RPMI7951 (cell line): Measurements from ENCODE around the gene NADK2. TPM values are rescaled to one million over a fixed set of nuclear protein-coding genes. Genes with fewer than 3 reads are reported as not detected.

Experiments used
- DNase-seq: peaks from one replicate; pipeline ENCODE4 v3.0.0-alpha.2; 2012; ENCODE audit warnings: low read depth
- total RNA-seq: library from RNA; depleted of rRNA; stranded (reverse); fragments of >200 nt; shearing (Covaris generic); gene quantifications from 2 replicates; pipeline ENCODE4 v1.2.3, GENCODE V29; 2014; rRNA removed

NADK2 gene
- total RNA-seq, 1 experiment from 2014 or later, result 34.2 TPM

GRCh38 chr5:36162810-36163486, 78.8 kb downstream of the NADK2 start:
- DNase-seq, result no peak

DNA sequence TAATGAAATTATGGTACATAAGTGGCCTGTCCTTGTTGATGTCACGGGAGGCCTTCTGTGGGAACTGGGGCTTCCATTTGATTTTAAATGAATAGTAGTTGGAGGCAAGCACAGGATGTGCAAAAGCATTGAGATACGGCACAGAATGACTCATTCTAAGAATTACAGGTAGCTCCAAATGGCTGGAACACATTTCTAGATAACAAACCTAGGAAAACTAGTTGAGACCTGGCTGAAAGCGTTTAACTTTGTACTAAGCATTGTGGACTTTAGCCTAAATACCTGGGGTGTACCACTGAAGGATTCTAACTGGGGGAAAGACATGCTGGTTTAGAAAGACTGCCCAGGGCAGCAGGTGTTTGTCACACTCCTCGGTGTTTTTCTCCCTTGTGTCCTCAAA, 80.4 kb downstream of the NADK2 start:
- DNase-seq, result no peak

DNA sequence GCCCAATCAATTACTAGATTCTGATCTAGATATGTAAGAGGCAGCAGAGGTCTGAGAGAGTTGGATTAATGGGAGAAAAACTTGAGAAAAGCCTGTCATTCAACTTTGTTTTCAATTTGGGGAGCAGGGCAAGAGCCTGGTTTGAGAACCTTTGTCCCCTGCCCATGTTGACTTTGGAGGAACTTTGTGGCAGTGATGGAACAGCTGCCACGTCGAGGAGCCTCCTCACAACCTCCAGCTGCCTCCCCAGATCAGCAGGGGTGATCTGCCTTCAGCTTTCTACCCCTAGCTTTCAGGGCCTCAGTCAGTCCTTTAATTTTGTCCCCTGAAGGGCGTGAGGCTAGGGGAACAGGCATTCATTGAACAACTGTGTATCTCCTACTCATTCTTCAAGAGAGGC, 81.1 kb downstream of the NADK2 start:
- no peak for DNase-seq

DNA sequence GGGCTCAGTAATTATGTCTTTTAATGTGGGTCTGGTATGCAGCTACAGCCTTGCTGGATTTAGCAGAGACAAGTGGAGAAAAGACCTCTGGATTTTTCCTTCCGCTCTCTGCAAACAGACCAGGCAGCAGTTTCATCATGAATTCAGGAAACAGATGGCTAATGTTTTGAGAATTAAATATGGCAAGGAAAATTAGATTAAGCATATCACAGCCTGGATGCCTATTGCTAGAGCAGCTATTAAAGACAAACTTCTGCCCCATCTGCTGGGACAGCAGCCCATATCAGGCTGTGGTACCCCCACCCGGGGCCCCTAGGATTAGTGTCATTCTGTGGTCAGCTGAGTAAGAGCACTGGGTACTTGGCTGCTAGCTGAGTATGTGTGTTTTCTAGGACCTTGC, 83.6 kb downstream of the NADK2 start:
- peak; percentile 13 for DNase-seq

- peak; percentile 40 for DNase-seq
Observed at GRCh38 chr5:36156619-36157018, 85.1 kb downstream of the NADK2 start.

- no peak for DNase-seq
Observed at GRCh38 chr5:36156121-36156601, 85.6 kb downstream of the NADK2 start.

- DNase-seq, result no peak
Observed at GRCh38 chr5:36155291-36155690, 86.4 kb downstream of the NADK2 start.

DNA sequence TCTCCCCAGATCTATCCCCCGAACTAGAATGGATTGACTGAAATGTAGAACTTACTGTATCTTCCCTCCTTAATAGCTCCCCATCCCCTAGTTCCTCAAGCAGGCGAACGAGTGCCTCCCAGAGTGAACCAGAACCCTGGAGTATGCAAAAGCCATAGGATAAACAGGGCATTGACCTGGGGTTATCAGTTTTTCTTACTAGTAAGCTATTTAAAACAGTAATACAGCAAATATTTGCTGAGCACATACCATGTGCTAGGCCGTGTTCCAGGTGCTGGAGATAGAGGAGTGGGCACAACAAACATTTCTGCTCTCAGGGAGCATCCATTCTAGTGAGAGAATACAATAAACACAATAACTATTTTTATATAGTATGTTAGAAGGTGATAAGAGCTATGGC, 88.0 kb downstream of the NADK2 start:
- no peak for DNase-seq

DNA sequence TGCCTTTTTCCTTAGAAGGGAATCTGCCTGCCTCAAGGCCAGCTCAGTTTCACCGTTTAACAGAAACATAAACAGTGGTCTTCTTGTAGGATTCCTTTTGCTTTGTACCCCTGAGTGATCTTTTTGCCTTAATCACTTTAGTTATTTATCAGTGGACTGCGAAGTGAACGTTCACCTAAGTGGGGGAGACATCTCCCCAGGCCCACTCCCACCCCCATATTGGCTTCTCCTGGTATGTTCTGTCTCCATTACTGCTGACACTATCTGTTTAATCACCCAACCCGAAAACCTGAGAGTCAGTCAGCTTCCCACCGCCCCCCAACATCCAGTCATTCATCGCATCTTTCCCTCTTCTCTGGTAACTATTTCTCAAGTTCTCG, 88.4 kb downstream of the NADK2 start:
- no peak for DNase-seq

DNA sequence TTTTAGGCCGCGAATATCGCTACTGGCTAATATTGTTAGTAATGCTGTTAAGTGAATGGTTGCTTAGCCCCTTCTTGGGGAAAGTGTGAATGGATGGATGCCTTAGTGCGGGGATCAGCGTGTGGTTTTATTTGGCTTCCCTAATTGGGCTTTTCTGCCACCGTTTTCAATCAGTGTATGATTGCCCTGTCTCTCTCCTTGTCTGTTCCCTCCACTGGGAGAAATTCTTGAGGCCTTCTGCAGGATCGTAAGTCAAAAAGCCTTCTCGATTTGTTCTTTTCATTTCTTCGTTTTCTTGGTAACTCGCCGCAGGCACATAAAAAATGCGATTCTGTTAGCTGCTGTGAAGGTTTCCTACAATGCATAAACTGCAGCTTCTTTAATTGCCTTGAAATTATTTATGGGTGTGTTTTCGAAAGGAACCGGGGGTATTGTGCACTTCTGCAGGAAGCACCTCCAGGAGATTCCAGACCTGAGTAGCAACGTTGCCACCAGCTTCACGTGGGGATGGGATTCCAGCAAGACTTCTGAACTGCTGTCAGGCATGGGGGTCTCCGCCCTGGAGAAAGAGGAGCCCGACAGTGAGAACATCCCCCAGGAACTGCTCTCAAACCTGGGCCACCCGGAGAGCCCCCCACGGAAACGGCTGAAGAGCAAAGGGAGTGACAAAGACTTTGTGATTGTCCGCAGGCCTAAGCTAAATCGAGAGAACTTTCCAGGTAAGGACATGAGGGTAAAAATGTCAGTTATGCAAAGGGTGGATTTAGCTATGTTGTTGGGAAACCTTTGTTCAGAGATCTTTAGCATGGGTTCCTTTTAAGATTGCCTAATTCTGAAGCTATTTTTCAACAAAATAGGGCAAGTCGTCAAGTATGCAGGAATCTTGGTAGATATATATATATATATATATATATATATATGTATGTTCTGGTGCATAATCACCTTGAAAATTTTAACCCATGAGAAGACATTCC, 89.1 kb downstream of the NADK2 start:
- DNase-seq, result peak; percentile 10

- peak; percentile 96 for DNase-seq
Observed at GRCh38 chr5:36151434-36152323, 90.0 kb downstream of the NADK2 start, which contains the start of the genes LMBRD2 and SKP2. Gene LMBRD2 (minus strand): TSS chr5:36151887. CDS start chr5:36143349, 8,538 bp downstream. Gene SKP2 (plus strand): TSS chr5:36152111. CDS start chr5:36152263, 152 bp downstream.

DNA sequence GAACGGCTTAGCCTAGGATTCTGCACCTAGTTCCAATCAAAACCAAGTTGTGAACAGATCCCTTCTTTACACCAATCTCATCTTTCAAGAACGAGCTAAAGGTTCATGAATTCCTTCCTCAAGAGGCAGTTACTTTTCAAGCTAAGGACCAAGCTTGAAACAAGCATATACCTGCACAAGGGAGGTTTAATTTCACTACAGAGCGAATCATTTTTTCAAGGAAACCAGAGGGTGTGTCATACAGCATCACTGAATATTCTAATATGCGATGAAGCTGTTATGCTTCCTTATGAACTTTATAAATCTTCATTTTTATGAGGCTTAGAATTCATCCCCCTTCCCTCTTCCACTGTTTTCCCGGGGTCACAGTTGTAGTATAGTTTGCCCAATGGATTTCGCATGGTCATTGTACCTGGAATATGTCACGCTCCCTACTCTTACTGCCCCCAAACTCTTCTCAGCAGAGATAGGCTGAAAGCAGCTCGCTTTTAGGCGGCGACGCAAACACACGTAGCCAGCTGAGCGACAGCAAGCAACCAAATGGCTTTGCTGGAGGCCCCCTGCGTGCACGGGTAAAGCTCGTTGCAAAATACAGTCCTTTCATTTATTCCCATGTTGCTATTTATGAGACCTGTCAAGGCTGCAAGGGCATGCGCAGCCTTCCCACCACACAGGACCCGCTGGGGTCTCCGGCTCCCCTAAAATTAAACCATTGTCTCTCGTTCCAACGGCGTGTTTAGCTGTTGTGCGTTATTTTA, 90.9 kb downstream of the NADK2 start:
- peak; percentile 42 for DNase-seq

- no peak for DNase-seq
Observed at GRCh38 chr5:36147681-36148080, 94.0 kb downstream of the NADK2 start.

GRCh38 chr5:36146390-36146789, 95.3 kb downstream of the NADK2 start:
- DNase-seq, result no peak

GRCh38 chr5:36145311-36145710, 96.4 kb downstream of the NADK2 start:
- DNase-seq, result no peak

Other genes starting within 250 kb of the NADK2 start
- 0.39 TPM in 1 of 2 replicates, not detected in the other for gene UGT3A2, start 175.0 kb downstream of the NADK2 start, total RNA-seq
- 7.0 and 7.7 TPM in 2 replicates for gene LMBRD2, start 90.0 kb downstream of the NADK2 start, total RNA-seq
- gene SKP2, start 89.8 kb downstream of the NADK2 start, total RNA-seq, result 33.7 and 39.3 TPM in 2 replicates
- 2.6 and 3.3 TPM in 2 replicates for gene RANBP3L, start 60.0 kb upstream of the NADK2 start, total RNA-seq